ENCODE data around the gene NMNAT1.

- TF ChIP-seq, protein P1, sequence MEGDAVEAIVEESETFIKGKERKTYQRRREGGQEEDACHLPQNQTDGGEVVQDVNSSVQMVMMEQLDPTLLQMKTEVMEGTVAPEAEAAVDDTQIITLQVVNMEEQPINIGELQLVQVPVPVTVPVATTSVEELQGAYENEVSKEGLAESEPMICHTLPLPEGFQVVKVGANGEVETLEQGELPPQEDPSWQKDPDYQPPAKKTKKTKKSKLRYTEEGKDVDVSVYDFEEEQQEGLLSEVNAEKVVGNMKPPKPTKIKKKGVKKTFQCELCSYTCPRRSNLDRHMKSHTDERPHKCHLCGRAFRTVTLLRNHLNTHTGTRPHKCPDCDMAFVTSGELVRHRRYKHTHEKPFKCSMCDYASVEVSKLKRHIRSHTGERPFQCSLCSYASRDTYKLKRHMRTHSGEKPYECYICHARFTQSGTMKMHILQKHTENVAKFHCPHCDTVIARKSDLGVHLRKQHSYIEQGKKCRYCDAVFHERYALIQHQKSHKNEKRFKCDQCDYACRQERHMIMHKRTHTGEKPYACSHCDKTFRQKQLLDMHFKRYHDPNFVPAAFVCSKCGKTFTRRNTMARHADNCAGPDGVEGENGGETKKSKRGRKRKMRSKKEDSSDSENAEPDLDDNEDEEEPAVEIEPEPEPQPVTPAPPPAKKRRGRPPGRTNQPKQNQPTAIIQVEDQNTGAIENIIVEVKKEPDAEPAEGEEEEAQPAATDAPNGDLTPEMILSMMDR (IDR thresholded peaks at IDR 0.05): no peak
- no peak for TF ChIP-seq POLR2A (IDR thresholded peaks at IDR 0.05)
Observed at GRCh38 chr1:10020086-10020485, 76.8 kb downstream of the NMNAT1 start.

All from right lobe of liver (tissue), 4 donors.